ENCODE results near the gene CPHXL2. TPM values are rescaled to one million over a fixed set of nuclear protein-coding genes. Genes with fewer than 3 reads are reported as not detected.

CPHXL2 gene
- total RNA-seq, 6 experiments from 2014 or later: not detected

DNA sequence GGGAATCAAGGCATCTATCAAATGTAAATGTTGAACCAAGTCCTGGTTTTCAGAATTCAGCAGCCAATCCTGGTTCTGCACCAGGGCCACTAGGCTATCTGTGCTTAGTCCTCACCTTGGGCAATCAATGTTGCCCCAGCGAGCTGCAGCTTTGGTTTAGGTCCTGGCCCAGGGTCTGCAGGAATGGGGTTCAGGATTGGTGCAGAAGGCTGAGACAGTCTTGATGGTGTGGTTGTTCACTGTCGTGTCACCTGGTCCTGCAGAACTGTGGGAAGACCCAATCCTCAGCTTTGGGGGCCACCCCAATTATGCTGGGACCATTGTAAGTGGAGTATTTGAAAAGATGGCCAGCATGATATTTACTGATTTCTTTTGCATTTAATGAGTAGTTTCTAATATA, 18.6 kb downstream of the CPHXL2 start:
- TF ChIP-seq, protein P1, sequence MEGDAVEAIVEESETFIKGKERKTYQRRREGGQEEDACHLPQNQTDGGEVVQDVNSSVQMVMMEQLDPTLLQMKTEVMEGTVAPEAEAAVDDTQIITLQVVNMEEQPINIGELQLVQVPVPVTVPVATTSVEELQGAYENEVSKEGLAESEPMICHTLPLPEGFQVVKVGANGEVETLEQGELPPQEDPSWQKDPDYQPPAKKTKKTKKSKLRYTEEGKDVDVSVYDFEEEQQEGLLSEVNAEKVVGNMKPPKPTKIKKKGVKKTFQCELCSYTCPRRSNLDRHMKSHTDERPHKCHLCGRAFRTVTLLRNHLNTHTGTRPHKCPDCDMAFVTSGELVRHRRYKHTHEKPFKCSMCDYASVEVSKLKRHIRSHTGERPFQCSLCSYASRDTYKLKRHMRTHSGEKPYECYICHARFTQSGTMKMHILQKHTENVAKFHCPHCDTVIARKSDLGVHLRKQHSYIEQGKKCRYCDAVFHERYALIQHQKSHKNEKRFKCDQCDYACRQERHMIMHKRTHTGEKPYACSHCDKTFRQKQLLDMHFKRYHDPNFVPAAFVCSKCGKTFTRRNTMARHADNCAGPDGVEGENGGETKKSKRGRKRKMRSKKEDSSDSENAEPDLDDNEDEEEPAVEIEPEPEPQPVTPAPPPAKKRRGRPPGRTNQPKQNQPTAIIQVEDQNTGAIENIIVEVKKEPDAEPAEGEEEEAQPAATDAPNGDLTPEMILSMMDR (IDR thresholded peaks at IDR 0.05): no peak
- Mint-ChIP-seq H3K4me1 (ENCODE audit: low read depth) (peaks cover 14% of the 10 kb centered on the region), H3K27me3 (ENCODE audit: insufficient read depth) (no peaks in the 10 kb centered on the region), H3K36me3 (ENCODE audit: low read depth) (peaks cover 23% of the 10 kb centered on the region), H3K9me3 (no peaks in the 10 kb centered on the region), H3K27ac (no peak overlapping the region), H3K4me3 (no peak overlapping the region)
- DNase-seq: no peak

DNA sequence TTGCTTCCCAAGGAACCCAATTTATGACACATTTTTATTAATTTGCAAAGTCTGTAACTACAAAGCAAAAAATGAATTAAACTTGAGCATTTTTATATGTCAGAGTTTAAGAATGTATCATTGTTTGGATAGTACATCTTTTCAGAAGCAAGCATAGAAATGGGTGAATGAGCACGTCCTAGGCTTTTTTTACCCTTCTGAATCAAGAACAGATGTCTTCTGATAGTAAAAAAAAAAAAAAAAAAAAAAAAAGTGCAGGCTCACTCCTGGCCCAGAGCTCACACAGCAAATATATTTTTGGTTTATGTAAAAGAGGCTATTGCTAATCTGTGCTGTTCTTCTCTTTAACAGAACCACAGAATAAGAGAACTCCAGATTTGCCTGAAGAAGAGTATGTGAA, 22.9 kb downstream of the CPHXL2 start:
- Mint-ChIP-seq H3K27ac (peak overlapping the region; percentile 86), H3K4me1 (ENCODE audit: low read depth) (peaks cover 49% of the 10 kb centered on the region), H3K27me3 (ENCODE audit: insufficient read depth) (no peaks in the 10 kb centered on the region), H3K9me3 (no peaks in the 10 kb centered on the region), H3K36me3 (ENCODE audit: low read depth) (peaks cover 41% of the 10 kb centered on the region), H3K4me3 (peak overlapping the region; percentile 71)
- DNase-seq: peak; percentile 71
- TF ChIP-seq, protein P1 (IDR thresholded peaks at IDR 0.05): no peak

DNA sequence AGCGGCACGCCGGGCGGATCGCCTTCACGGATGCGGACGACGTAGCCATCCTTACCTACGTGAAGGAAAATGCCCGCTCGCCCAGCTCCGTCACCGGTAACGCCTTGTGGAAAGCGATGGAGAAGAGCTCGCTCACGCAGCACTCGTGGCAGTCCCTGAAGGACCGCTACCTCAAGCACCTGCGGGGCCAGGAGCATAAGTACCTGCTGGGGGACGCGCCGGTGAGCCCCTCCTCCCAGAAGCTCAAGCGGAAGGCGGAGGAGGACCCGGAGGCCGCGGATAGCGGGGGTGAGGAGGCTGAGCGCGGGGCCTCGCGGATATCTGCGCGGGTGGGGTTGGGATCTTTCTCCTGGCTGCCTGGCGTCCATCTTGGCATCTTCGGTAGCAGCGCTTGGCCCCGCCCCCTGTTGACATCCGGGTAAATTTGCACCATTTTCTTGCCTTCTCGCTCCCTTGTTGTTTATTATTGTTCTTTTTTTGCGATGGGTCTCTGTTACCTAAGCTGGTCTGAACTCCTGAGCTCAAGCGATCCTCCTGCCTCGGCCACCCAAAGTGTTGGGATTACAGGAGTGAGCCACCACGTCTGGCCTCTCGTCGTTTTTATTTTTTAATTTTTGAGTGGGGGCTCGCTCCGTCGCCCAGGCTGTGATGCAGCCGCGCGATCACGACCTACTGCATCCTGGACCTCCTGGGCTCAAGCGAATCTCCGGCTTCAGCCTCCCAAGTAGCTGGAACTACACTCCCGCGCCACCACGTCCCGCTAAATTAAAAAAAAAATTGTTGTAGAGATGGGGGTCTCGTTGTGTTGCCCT, 28.3 kb downstream of the CPHXL2 start:
- H3K4me1 Mint-ChIP-seq (ENCODE audit: low read depth): peaks cover 59% of the 10 kb centered on the region
- H3K36me3 Mint-ChIP-seq (ENCODE audit: low read depth): peaks cover 41% of the 10 kb centered on the region
- no peaks in the 10 kb centered on the region for H3K9me3 Mint-ChIP-seq
- H3K4me3 Mint-ChIP-seq: peak overlapping the region; percentile 90
- TF ChIP-seq, protein P1 (IDR thresholded peaks at IDR 0.05): no peak
- peak overlapping the region; percentile 93 for H3K27ac Mint-ChIP-seq
- H3K27me3 Mint-ChIP-seq (ENCODE audit: insufficient read depth): no peaks in the 10 kb centered on the region; the same call in 1 of the 2 replicates
- DNase-seq: peak; percentile 57

DNA sequence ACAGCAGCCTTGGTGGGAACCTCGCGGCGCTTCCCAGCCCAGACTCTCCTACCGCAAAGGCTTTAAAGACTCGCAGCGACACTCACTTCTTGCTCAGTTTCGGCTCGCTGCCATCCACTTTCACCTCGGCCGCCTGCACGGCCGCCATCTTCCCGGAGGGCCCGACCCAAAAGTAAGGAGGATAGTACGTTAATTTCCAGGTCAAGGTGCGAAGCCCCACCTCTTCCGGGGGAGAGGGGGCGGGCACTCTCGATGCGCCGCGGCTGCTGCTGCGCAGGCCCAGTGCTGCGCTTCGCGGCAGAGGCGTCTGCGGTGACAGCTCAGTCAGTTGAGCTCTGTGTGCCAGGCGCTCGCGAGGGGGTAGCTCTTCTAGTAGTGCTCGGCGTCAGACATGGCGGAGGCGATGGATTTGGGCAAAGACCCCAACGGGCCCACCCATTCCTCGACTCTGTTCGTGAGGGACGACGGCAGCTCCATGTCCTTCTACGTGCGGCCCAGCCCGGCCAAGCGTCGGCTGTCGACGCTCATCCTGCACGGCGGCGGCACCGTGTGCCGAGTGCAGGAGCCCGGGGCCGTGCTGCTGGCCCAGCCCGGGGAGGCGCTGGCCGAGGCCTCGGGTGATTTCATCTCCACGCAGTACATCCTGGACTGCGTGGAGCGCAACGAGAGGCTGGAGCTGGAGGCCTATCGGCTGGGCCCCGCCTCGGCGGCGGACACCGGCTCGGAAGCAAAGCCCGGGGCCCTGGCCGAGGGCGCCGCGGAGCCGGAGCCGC, 29.1 kb downstream of the CPHXL2 start, which contains the start of the genes KARS1 and TERF2IP:
Gene KARS1, minus strand, starts transcription at position 174 of the 773 bp plus-strand sequence. Its CDS starts 26 bp downstream, at position 148.
Gene TERF2IP, plus strand, starts transcription at position 282 of the 773 bp plus-strand sequence. Its CDS starts 110 bp downstream, at position 392.
- peaks cover 51% of the 10 kb centered on the region for H3K4me1 Mint-ChIP-seq (ENCODE audit: low read depth)
- H3K4me3 Mint-ChIP-seq: peak within 1 kb of the TSS; percentile 90
- H3K27ac Mint-ChIP-seq: peak within 1 kb of the TSS; percentile 93
- TF ChIP-seq, protein P1 (IDR thresholded peaks at IDR 0.05): no peak
- peak; percentile 91 for DNase-seq
- no peaks in the 10 kb centered on the region for H3K9me3 Mint-ChIP-seq
- no peaks in the 10 kb centered on the region; the same call in 1 of the 2 replicates for H3K27me3 Mint-ChIP-seq (ENCODE audit: insufficient read depth)
- peaks cover 42% of the 10 kb centered on the region for H3K36me3 Mint-ChIP-seq (ENCODE audit: low read depth)

DNA sequence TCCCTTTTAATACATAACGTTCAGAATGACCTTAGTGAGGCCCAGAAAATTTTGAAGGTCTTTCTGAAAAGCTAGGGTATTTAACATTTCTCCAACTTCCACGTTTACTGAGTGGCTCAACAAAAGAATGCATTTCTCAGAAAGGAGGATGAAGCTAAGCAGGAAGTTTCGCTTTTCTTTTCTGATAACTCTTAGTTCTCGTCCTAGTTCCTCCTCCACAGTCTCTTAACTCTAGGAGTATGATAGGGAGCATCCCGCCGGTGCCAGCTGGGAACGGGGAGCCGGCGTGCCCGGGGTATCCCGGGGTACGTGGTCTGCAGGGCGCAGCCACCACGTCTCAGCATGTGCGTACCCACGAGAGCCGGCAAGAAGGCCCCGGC, 29.7 kb downstream of the CPHXL2 start:
- peak overlapping the region; percentile 90 for H3K4me3 Mint-ChIP-seq
- peak overlapping the region; percentile 89 for H3K27ac Mint-ChIP-seq
- DNase-seq: no peak
- no peaks in the 10 kb centered on the region; the same call in 1 of the 2 replicates for H3K27me3 Mint-ChIP-seq (ENCODE audit: insufficient read depth)
- peaks cover 45% of the 10 kb centered on the region for H3K4me1 Mint-ChIP-seq (ENCODE audit: low read depth)
- TF ChIP-seq, protein P1 (IDR thresholded peaks at IDR 0.05): no peak
- no peaks in the 10 kb centered on the region for H3K9me3 Mint-ChIP-seq
- peaks cover 42% of the 10 kb centered on the region for H3K36me3 Mint-ChIP-seq (ENCODE audit: low read depth)
